Panc1 (cell line): Measurements from ENCODE around the gene MC1R. TPM values are rescaled to one million over a fixed set of nuclear protein-coding genes. Genes with fewer than 3 reads are reported as not detected.

Experiments
- ATAC-seq: fragments of 200-7000 bp; cut with Tn5 transposase; 2 replicates; pipeline ENCODE4 v1.9.1; 2020; ENCODE audit warnings: mild to moderate bottlenecking, moderate library complexity
- BruUV-seq: library from RNA; stranded (reverse); fragments of 400-500 nt; replicated peaks from 2 replicates; lab custom pipeline; 2021; lab: Mats Ljungman, UMichigan
- CTCF ChIA-PET: fragments of 300-600 bp; sonication (Branson Sonifier 250); formaldehyde crosslinking; loops from one replicate; lab custom pipeline; 2022; ENCODE audit warnings: antibody characterized with exemption; lab: Charles Lee
- POLR2A ChIA-PET: fragments of 300-600 bp; sonication (Branson Sonifier 250); formaldehyde crosslinking; loops from one replicate; lab custom pipeline; 2022; ENCODE audit warnings: antibody characterized with exemption; lab: Charles Lee
- DNase-seq: peaks from one replicate; pipeline ENCODE4 v3.0.0-alpha.2; 2010; ENCODE audit warnings: low read depth, low spot score
- H3K27ac ChIP-seq: 2 replicates; pipeline ENCODE4 v1.5.1; 2011; ENCODE audit warnings: mild to moderate bottlenecking, low read length, inconsistent platforms
- H3K27me3 ChIP-seq: fragments of 200-500 bp; sonication (Bioruptor generic); 2 replicates; pipeline ENCODE4 v1.6.0; 2014; ENCODE audit warnings: low read length, inconsistent platforms; ENCODE audit not compliant: control insufficient read depth, insufficient read depth
- H3K36me3 ChIP-seq: fragments of 200-500 bp; sonication (Bioruptor generic); 2 replicates; pipeline ENCODE4 v1.5.1; 2014; ENCODE audit warnings: inconsistent platforms, mild to moderate bottlenecking, low read length, moderate library complexity; ENCODE audit not compliant: control insufficient read depth, insufficient read depth
- H3K4me1 ChIP-seq: 2 replicates; pipeline ENCODE4 v1.5.1; 2011; ENCODE audit warnings: inconsistent platforms, mild to moderate bottlenecking, low read length, moderate library complexity; ENCODE audit not compliant: control insufficient read depth, insufficient read depth
- H3K4me3 ChIP-seq, 2 experiments: 2 replicates each; pipeline ENCODE4 v1.5.1; 2011 to 2012; ENCODE audit warnings: low read depth in 2 of 2, low read length in 2 of 2, mild to moderate bottlenecking in 2 of 2, inconsistent platforms in 1 of 2, moderate library complexity in 1 of 2
- H3K9me3 ChIP-seq: fragments of 200-500 bp; sonication (Bioruptor generic); 2 replicates; pipeline ENCODE4 v1.5.1; 2014; ENCODE audit warnings: low read depth, mild to moderate bottlenecking, inconsistent platforms, low read length, moderate library complexity; ENCODE audit not compliant: control insufficient read depth, insufficient read depth
- POLR2AphosphoS5 ChIP-seq: IDR thresholded peaks from 2 replicates; pipeline ENCODE4 v1.6.1; 2012; ENCODE audit warnings: mild to moderate bottlenecking, low read depth, low read length, moderate library complexity
- SIN3A ChIP-seq: IDR thresholded peaks from 2 replicates; pipeline ENCODE4 v1.6.1; 2012; ENCODE audit warnings: low read depth, mild to moderate bottlenecking, low read length, moderate library complexity, borderline replicate concordance; ENCODE audit not compliant: insufficient read depth
- TCF7L2 ChIP-seq: IDR thresholded peaks from 2 replicates; pipeline ENCODE4 v1.6.1; 2011; ENCODE audit warnings: mild to moderate bottlenecking, low read depth, low read length, inconsistent platforms
- in situ Hi-C: cut with HindIII; loops from 2 replicates; pipeline ENCODE4 v1.10.0; 2016; ENCODE audit warnings: low sequenced_read_pairs, low pct_unique_long_range_greater_than_20kb
- intact Hi-C: fragments of 100-400 bp; cut with micrococcal nuclease; formaldehyde crosslinking; loops from one replicate; pipeline ENCODE4 v1.10.0; 2022; ENCODE audit not compliant: unreplicated experiment
- total RNA-seq: library from RNA; stranded (reverse); gene quantifications from one replicate; pipeline ENCODE4 v1.2.1, GENCODE V29; 2021; ENCODE audit not compliant: unreplicated experiment
- TF ChIP-seq, protein P1 (sequence below): fragments of 450-650 bp; IDR thresholded peaks from 2 replicates; pipeline ENCODE4 v1.5.1; 2017; ENCODE audit warnings: mild to moderate bottlenecking
- TF ChIP-seq, protein P2 (sequence below), 2 experiments: IDR thresholded peaks; 2 replicates each; pipeline ENCODE4 v1.6.1; 2011 to 2012; ENCODE audit warnings: low read depth in 2 of 2, control low read depth in 1 of 2, low read length in 1 of 2, mild to moderate bottlenecking in 1 of 2, moderate library complexity in 1 of 2; ENCODE audit not compliant: insufficient read depth in 1 of 2

The MC1R gene
- total RNA-seq, 1 experiment from 2014 or later: 8.7 TPM

DNA sequence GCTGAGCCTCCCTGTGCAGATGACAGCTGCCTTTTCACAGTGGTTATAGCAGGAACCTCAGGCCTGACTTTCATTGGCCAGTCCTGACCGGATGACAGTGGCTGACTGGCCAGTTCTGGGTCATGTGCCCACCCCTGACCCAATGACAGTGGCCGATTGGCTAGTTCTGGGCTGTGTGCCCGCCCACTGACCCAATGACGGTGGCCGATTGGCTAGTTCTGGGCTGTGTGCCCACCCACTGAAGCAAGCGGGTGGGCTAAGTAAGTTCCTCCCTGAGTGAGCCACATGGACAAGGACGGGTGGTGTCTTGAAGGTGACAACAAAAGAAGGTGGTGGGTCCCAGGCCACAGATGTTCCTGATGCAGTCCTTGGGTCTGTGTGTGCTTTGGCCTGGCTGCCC lies 39.4 kb downstream of the MC1R start:
- in situ Hi-C loops (no loop called here), intact Hi-C loops (no loop called here)
- ATAC-seq: peak; percentile 90
- Histone ChIP-seq H3K4me1 (no peaks in the 10 kb centered on the region), H3K36me3 (no peaks in the 10 kb centered on the region), H3K4me3 (no peak overlapping the region), H3K9me3 (no peaks in the 10 kb centered on the region), H3K27ac (no peak overlapping the region), H3K27me3 (no peaks in the 10 kb centered on the region)
- no peak for DNase-seq
- no TSS peak for BruUV-seq
- CTCF ChIA-PET: no interaction called here
- POLR2A ChIA-PET: no interaction called here
- no peak for TF ChIP-seq TCF7L2
- TF ChIP-seq, protein P1, sequence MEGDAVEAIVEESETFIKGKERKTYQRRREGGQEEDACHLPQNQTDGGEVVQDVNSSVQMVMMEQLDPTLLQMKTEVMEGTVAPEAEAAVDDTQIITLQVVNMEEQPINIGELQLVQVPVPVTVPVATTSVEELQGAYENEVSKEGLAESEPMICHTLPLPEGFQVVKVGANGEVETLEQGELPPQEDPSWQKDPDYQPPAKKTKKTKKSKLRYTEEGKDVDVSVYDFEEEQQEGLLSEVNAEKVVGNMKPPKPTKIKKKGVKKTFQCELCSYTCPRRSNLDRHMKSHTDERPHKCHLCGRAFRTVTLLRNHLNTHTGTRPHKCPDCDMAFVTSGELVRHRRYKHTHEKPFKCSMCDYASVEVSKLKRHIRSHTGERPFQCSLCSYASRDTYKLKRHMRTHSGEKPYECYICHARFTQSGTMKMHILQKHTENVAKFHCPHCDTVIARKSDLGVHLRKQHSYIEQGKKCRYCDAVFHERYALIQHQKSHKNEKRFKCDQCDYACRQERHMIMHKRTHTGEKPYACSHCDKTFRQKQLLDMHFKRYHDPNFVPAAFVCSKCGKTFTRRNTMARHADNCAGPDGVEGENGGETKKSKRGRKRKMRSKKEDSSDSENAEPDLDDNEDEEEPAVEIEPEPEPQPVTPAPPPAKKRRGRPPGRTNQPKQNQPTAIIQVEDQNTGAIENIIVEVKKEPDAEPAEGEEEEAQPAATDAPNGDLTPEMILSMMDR: no peak
- TF ChIP-seq SIN3A: no peak
- no peak for TF ChIP-seq POLR2AphosphoS5
- TF ChIP-seq, protein P2, sequence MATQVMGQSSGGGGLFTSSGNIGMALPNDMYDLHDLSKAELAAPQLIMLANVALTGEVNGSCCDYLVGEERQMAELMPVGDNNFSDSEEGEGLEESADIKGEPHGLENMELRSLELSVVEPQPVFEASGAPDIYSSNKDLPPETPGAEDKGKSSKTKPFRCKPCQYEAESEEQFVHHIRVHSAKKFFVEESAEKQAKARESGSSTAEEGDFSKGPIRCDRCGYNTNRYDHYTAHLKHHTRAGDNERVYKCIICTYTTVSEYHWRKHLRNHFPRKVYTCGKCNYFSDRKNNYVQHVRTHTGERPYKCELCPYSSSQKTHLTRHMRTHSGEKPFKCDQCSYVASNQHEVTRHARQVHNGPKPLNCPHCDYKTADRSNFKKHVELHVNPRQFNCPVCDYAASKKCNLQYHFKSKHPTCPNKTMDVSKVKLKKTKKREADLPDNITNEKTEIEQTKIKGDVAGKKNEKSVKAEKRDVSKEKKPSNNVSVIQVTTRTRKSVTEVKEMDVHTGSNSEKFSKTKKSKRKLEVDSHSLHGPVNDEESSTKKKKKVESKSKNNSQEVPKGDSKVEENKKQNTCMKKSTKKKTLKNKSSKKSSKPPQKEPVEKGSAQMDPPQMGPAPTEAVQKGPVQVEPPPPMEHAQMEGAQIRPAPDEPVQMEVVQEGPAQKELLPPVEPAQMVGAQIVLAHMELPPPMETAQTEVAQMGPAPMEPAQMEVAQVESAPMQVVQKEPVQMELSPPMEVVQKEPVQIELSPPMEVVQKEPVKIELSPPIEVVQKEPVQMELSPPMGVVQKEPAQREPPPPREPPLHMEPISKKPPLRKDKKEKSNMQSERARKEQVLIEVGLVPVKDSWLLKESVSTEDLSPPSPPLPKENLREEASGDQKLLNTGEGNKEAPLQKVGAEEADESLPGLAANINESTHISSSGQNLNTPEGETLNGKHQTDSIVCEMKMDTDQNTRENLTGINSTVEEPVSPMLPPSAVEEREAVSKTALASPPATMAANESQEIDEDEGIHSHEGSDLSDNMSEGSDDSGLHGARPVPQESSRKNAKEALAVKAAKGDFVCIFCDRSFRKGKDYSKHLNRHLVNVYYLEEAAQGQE (IDR thresholded peaks at IDR 0.05; ENCODE audit: insufficient read depth in 1 of 2, low read depth in 2 of 2, low read length in 1 of 2): no peak

- Histone ChIP-seq H3K27me3 (no peaks in the 10 kb centered on the region), H3K9me3 (no peaks in the 10 kb centered on the region), H3K27ac (no peak overlapping the region), H3K4me3 (no peak overlapping the region), H3K4me1 (no peaks in the 10 kb centered on the region), H3K36me3 (no peaks in the 10 kb centered on the region)
- ATAC-seq: no peak
- ChIA-PET POLR2A (no interaction called here), CTCF (no interaction called here)
- in situ Hi-C loops (no loop called here), intact Hi-C loops (no loop called here)
- no TSS peak for BruUV-seq
- TF ChIP-seq SIN3A (no peak), TCF7L2 (no peak), POLR2AphosphoS5 (no peak)
- TF ChIP-seq, protein P1: no peak
- TF ChIP-seq, protein P2 (IDR thresholded peaks at IDR 0.05; ENCODE audit: insufficient read depth in 1 of 2, low read depth in 2 of 2, low read length in 1 of 2): no peak
- no peak for DNase-seq
These were observed 39.9 kb downstream of the MC1R start for GRCh38 chr16:89958596-89958995.
